GM12878 (cell line): Measurements from ENCODE around the gene TBC1D8B.

Experiments used
- BCL11A ChIP-seq: IDR thresholded peaks from 2 replicates; pipeline ENCODE4 v1.6.1; 2011; ENCODE audit warnings: low read depth, low read length
- EZH2 ChIP-seq: IDR thresholded peaks from 2 replicates; pipeline ENCODE4 v1.6.1; 2012; ENCODE audit warnings: low read depth, mild to moderate bottlenecking, control low read depth, inconsistent platforms, low read length, borderline replicate concordance; ENCODE audit not compliant: control insufficient read depth
- MAX ChIP-seq: IDR thresholded peaks from 2 replicates; pipeline ENCODE4 v1.6.1; 2012; ENCODE audit warnings: low read depth, low read length, improper control_type of control experiment
- MXI1 ChIP-seq: fragments of 150-350 bp; IDR thresholded peaks from 2 replicates; pipeline ENCODE4 v1.6.1; 2011; ENCODE audit warnings: low read depth, mild to moderate bottlenecking, inconsistent platforms, low read length, improper control_type of control experiment
- RUNX3 ChIP-seq: IDR thresholded peaks from 2 replicates; pipeline ENCODE4 v1.6.1; 2012; ENCODE audit warnings: low read length, inconsistent platforms
- TF ChIP-seq, protein P1 (sequence below), 3 experiments: IDR thresholded peaks in 2 of 3; conservative IDR thresholded peaks in 1 of 3; 2 replicates each; pipeline ENCODE4 v1.5.1; 2011; ENCODE audit warnings: low read depth in 3 of 3, low read length in 3 of 3, mild to moderate bottlenecking in 3 of 3, control low read depth in 2 of 3, moderate library complexity in 2 of 3, inconsistent platforms in 1 of 3, mixed read lengths in 1 of 3; ENCODE audit not compliant: control insufficient read depth in 2 of 3, insufficient read depth in 1 of 3; ENCODE audit errors: extremely low read depth in 1 of 3
- TF ChIP-seq, protein P2 (sequence below): fragments of 450-650 bp; formaldehyde crosslinking; IDR thresholded peaks from 2 replicates; pipeline ENCODE4 v1.4.0; 2022; ENCODE audit warnings: mild to moderate bottlenecking, moderate library complexity

GRCh38 chrX:106903856-106904528 is 101.5 kb downstream of the TBC1D8B start:
- TF ChIP-seq RUNX3, result no peak
- TF ChIP-seq, protein P1, sequence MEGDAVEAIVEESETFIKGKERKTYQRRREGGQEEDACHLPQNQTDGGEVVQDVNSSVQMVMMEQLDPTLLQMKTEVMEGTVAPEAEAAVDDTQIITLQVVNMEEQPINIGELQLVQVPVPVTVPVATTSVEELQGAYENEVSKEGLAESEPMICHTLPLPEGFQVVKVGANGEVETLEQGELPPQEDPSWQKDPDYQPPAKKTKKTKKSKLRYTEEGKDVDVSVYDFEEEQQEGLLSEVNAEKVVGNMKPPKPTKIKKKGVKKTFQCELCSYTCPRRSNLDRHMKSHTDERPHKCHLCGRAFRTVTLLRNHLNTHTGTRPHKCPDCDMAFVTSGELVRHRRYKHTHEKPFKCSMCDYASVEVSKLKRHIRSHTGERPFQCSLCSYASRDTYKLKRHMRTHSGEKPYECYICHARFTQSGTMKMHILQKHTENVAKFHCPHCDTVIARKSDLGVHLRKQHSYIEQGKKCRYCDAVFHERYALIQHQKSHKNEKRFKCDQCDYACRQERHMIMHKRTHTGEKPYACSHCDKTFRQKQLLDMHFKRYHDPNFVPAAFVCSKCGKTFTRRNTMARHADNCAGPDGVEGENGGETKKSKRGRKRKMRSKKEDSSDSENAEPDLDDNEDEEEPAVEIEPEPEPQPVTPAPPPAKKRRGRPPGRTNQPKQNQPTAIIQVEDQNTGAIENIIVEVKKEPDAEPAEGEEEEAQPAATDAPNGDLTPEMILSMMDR (IDR thresholded peaks at IDR 0.05 in 2 of 3, conservative IDR thresholded peaks at IDR 0.05 in 1 of 3; ENCODE audit: control insufficient read depth in 2 of 3, extremely low read depth in 1 of 3, insufficient read depth in 1 of 3, low read depth in 3 of 3, low read length in 3 of 3), result no peak
- no peak for TF ChIP-seq BCL11A
- TF ChIP-seq MAX, result no peak
- TF ChIP-seq, protein P2, sequence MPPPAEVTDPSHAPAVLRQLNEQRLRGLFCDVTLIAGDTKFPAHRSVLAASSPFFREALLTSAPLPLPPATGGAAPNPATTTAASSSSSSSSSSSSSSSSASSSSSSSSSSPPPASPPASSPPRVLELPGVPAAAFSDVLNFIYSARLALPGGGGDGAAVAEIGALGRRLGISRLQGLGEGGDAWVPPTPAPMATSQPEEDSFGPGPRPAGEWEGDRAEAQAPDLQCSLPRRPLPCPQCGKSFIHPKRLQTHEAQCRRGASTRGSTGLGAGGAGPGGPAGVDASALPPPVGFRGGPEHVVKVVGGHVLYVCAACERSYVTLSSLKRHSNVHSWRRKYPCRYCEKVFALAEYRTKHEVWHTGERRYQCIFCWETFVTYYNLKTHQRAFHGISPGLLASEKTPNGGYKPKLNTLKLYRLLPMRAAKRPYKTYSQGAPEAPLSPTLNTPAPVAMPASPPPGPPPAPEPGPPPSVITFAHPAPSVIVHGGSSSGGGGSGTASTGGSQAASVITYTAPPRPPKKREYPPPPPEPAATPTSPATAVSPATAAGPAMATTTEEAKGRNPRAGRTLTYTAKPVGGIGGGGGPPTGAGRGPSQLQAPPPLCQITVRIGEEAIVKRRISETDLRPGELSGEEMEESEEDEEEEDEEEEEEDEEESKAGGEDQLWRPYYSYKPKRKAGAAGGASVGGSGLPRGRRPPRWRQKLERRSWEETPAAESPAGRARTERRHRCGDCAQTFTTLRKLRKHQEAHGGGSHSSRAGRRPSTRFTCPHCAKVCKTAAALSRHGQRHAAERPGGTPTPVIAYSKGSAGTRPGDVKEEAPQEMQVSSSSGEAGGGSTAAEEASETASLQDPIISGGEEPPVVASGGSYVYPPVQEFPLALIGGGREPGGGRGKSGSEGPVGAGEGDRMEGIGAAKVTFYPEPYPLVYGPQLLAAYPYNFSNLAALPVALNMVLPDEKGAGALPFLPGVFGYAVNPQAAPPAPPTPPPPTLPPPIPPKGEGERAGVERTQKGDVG (CRISPR knock-in tag), result no peak
- TF ChIP-seq EZH2, result no peak
- no peak for TF ChIP-seq MXI1
